ENCODE data around the gene ZCCHC4. TPM values are rescaled to one million over a fixed set of nuclear protein-coding genes. Genes with fewer than 3 reads are reported as not detected.

The ZCCHC4 gene
- total RNA-seq, 6 donors from 2014 or later: 7.0 to 41.9 (median 10.6) TPM

DNA sequence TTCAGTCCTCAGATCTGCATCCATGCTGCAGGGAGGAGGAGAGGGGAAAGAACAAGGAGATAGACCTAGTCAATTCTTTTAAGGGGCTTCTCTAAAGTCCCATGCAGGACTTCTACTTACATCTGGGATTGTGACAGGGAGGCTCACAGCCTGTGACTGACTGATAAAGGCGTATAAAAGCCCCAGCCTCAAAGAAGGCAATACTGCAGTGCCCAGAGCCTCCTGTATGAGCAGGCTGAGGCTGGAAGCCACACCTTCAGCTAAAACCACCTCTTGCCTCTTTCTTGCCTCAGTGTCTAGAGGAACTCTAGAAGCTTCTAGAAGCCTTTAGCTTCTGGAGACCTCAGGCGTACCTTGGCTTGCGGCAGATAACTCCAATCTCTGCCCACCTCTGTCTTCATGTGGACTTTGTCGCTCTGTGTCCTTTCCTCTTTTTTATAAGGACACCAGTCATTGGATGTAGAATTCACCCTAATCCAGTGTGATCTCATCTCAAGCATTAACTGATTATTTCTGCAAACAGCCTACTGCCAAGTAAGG lies 6.0 kb upstream of the ZCCHC4 start:
- TF ChIP-seq POLR2AphosphoS5 (IDR thresholded peaks at IDR 0.05) (no peak), POLR2A (IDR thresholded peaks at IDR 0.05) (no peak), EP300 (IDR thresholded peaks at IDR 0.05) (no peak)
- TF ChIP-seq, protein P1, sequence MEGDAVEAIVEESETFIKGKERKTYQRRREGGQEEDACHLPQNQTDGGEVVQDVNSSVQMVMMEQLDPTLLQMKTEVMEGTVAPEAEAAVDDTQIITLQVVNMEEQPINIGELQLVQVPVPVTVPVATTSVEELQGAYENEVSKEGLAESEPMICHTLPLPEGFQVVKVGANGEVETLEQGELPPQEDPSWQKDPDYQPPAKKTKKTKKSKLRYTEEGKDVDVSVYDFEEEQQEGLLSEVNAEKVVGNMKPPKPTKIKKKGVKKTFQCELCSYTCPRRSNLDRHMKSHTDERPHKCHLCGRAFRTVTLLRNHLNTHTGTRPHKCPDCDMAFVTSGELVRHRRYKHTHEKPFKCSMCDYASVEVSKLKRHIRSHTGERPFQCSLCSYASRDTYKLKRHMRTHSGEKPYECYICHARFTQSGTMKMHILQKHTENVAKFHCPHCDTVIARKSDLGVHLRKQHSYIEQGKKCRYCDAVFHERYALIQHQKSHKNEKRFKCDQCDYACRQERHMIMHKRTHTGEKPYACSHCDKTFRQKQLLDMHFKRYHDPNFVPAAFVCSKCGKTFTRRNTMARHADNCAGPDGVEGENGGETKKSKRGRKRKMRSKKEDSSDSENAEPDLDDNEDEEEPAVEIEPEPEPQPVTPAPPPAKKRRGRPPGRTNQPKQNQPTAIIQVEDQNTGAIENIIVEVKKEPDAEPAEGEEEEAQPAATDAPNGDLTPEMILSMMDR (IDR thresholded peaks at IDR 0.05): no peak
- DNase-seq (no peak), ATAC-seq (ENCODE audit: low FRiP score in 2 of 2) (no peak)
- H3K27me3 ChIP-seq: no peaks in the 10 kb centered on the region
- no peaks in the 10 kb centered on the region for H3K9me3 ChIP-seq
- no peak overlapping the region for H3K4me3 ChIP-seq
- no peaks in the 10 kb centered on the region for H3K36me3 ChIP-seq
- H3K4me1 ChIP-seq: no peaks in the 10 kb centered on the region
- 68 to 93% methylated on average over 4 of the region's 4 CpGs for WGBS, 2 donors
- H3K27ac ChIP-seq: no peak overlapping the region

GRCh38 chr4:25307596-25307995 lies 5.0 kb upstream of the ZCCHC4 start:
- H3K4me3 ChIP-seq: no peak overlapping the region
- 74 to 85% methylated on average over 7 of the region's 7 CpGs for WGBS, 2 donors

DNA sequence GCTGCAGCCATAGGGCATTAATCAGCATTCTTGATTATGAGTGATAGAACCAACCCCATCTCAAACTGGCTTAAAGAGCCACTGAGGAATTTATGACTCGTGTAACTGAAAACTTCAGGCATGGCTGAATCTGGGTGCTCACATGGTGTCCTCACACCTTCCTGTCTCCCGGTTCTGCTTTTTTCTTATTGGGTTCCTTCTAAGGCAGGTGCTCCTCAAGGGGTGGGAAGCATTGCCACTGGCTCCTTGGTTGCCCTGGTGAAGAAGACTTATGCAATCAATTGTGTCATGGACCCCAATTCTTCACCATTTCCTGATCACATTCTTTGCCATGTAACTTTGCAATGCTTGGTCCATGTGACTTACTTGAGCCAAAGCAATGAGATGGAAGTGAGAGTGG lies 4.3 kb upstream of the ZCCHC4 start:
- Histone ChIP-seq H3K4me1 (peaks cover 3 to 9% (median 4%) of the 10 kb centered on the region in 4 donors), H3K27ac (no peak overlapping the region), H3K36me3 (no peaks in the 10 kb centered on the region), H3K27me3 (no peaks in the 10 kb centered on the region), H3K4me3 (no peak overlapping the region), H3K9me3 (no peaks in the 10 kb centered on the region)
- WGBS, 2 donors: 71 to 84% methylated on average over 2 of the region's 2 CpGs
- TF ChIP-seq POLR2AphosphoS5 (IDR thresholded peaks at IDR 0.05): no peak
- TF ChIP-seq, protein P1 (IDR thresholded peaks at IDR 0.05): no peak
- no peak for TF ChIP-seq EP300 (IDR thresholded peaks at IDR 0.05)
- no peak for TF ChIP-seq POLR2A (IDR thresholded peaks at IDR 0.05)
- ATAC-seq (ENCODE audit: low FRiP score in 2 of 2) (no peak), DNase-seq (no peak)

More at GRCh38 chr4:25307596-25307995, 5.0 kb upstream of the ZCCHC4 start:
- no peak for TF ChIP-seq POLR2A (IDR thresholded peaks at IDR 0.05)
- TF ChIP-seq, protein P1 (IDR thresholded peaks at IDR 0.05): no peak
- no peak for TF ChIP-seq POLR2AphosphoS5 (IDR thresholded peaks at IDR 0.05)
- ATAC-seq (ENCODE audit: low FRiP score in 2 of 2) (no peak), DNase-seq (no peak)
- no peaks in the 10 kb centered on the region for H3K9me3 ChIP-seq
- H3K36me3 ChIP-seq: no peaks in the 10 kb centered on the region
- H3K4me1 ChIP-seq: peaks cover 0 to 4% (median 0%) of the 10 kb centered on the region in 4 donors
- no peak overlapping the region for H3K27ac ChIP-seq
- H3K27me3 ChIP-seq: no peaks in the 10 kb centered on the region

DNA sequence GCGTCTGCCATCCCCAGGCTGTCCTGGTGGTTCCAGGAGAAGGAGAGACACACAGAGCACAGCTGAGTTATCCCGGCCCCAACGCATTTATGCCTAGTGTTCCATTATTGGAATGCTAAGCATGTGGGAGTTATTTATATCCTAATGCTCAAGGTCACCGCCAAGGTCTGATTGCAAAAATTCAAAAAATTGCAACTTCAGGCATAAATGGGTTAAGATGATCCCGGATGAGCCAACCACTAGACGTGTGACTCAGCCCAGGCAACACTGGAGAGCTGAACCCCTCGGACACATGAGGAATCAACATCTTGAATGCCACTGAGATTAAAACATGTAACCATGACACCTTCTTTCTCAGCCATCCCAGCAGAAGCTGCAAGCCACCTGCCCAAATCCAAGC lies 3.8 kb upstream of the ZCCHC4 start:
- Histone ChIP-seq H3K27ac (no peak overlapping the region), H3K4me3 (no peak overlapping the region), H3K36me3 (no peaks in the 10 kb centered on the region), H3K9me3 (no peaks in the 10 kb centered on the region), H3K4me1 (peaks cover 8 to 13% (median 8%) of the 10 kb centered on the region in 4 donors), H3K27me3 (no peaks in the 10 kb centered on the region)
- WGBS, 2 donors: 74 to 79% methylated on average over 7 of the region's 7 CpGs
- no peak for DNase-seq
- TF ChIP-seq EP300 (IDR thresholded peaks at IDR 0.05) (no peak), POLR2AphosphoS5 (IDR thresholded peaks at IDR 0.05) (no peak), POLR2A (IDR thresholded peaks at IDR 0.05) (no peak)
- TF ChIP-seq, protein P1 (IDR thresholded peaks at IDR 0.05): no peak
- ATAC-seq (ENCODE audit: low FRiP score in 2 of 2): no peak
